D341Med (cell line): Measurements from ENCODE around the gene KLK13.

Experiments used
- DNase-seq: peaks from one replicate; pipeline ENCODE4 v3.0.0; 2012; ENCODE audit warnings: low spot score

Gene KLK13

GRCh38 chr19:51060973-51061372, 3.9 kb downstream of the KLK13 start:
- DNase-seq = no peak

- DNase-seq = no peak
Measured at GRCh38 chr19:51060336-51060735, 4.6 kb downstream of the KLK13 start.

GRCh38 chr19:51059715-51060114, 5.2 kb downstream of the KLK13 start:
- no peak for DNase-seq

- DNase-seq = no peak
Measured at GRCh38 chr19:51055866-51056265, 9.0 kb downstream of the KLK13 start.

DNA sequence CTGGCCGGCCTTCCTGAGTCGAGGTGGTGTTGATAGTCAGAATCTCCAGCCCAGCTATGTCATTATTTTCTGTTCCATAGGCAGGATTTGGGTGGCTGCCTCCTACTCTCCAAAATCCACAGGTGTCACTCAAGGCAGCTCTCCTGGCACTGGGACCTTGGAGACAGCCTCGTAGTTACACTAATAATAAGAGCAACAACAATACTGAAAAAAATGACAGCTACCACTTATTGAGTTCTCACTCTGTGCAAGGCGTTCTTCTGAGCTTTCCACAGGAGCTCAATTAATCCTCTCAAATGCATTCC, 17.9 kb downstream of the KLK13 start:
- DNase-seq = no peak

DNA sequence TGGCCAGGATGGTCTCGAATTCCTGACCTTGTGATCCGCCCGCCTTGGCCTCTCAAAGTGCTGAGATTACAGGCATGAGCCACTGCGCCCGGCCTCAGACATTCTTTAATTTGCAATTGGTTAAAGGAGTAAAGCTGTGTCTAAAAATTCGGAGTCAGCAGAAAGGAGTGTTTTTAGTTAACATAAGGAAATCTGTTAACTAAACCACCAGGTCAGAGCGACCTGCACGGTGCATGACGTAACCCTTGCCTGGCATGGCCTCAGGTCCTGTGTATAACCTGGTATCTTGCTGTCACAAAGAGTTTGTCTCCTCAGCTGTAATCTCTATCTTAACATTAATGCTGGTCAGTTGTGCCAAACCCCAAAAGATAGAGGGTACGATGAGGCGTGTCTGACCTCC, 20.6 kb downstream of the KLK13 start:
- DNase-seq = no peak

DNA sequence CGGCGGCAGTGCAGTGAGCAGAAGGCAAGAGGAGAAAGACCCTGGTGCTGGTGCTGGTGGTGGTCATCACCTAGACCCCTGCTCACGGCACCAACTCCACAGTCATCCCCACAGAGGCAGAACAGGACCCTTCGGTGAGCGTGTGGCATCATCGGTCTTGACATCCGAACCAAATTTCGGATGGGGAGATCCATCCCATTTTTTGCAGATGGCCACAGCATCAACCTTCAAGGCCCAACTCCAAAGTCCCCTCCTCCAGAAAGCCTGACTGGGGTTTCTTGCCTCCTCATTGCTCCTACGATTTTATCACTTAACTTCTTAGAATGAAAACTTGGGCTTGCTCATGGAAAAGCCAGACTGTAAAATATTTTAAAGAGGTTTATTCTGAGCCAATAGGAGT, 21.4 kb downstream of the KLK13 start:
- no peak for DNase-seq

- DNase-seq = no peak
Measured at GRCh38 chr19:51040151-51040550, 24.7 kb downstream of the KLK13 start.

DNA sequence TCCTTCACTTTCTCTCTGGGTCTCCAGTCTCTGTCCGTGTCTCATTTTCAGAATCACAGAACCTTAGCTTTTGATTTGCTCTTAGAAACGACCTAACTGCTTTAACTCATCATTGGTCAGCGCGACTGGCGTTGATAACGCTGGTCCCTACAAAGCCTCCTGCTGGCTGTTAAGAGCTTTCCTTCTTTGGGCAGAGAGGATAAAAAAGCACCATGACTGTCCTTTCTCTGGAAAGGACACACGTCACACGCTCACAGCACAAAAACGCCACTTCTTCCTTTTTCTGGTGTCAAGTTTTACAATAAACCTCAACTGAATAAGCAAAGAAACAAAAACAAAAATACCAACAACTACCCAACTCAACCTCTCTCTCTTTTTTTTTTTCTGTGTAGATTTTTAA, 28.4 kb downstream of the KLK13 start:
- DNase-seq = no peak

DNA sequence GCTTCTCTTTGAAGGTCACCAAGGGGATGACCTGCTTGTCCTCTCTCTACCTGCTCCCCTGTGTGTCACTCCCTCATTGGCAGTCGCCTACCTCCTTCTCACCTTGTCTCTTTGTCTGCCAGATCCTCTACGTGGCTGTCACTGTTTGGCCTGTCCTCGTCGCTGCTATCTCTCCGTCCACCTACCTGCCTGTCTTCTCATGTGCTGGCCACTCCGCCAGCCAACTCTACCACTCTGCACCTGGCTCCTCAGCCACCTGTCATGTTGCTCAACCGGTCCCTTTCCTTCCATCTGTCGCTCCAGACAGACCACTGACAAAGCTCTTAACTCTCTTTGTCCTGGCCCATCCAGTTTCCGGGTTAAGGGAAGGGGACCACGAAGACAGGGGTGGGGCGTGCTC, 30.2 kb downstream of the KLK13 start, which contains the start of gene KLK12:
TSS of gene KLK12 (minus strand) at position 299 of the 400 bp plus-strand sequence. CDS start 381 bp downstream, outside the sequence.
- DNase-seq = no peak

- no peak for DNase-seq
Measured at GRCh38 chr19:51031880-51032225, 33.0 kb downstream of the KLK13 start.

- DNase-seq = no peak
Measured at GRCh38 chr19:51031220-51031879, 33.5 kb downstream of the KLK13 start.

GRCh38 chr19:51030631-51031030, 34.3 kb downstream of the KLK13 start:
- peak; percentile 22 for DNase-seq

DNA sequence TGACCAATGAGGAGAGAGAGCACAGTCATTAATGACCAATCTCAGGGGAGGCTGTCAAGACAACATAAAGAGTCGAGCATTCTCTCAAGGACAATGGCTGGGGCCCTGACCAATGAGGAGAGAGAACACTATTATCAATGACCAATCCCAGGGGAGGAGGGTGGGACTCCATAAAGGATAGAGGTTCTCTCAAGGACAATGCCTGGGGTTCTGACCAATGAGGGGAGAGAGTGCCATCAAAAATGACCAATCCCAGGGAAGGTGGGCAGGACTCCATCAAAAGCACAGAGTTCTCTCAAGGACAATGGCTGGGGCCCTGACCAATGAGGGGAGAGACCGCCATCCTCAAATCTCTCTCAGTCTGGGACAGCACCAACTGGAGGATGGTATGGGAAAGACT, 35.2 kb downstream of the KLK13 start:
- no peak for DNase-seq

DNA sequence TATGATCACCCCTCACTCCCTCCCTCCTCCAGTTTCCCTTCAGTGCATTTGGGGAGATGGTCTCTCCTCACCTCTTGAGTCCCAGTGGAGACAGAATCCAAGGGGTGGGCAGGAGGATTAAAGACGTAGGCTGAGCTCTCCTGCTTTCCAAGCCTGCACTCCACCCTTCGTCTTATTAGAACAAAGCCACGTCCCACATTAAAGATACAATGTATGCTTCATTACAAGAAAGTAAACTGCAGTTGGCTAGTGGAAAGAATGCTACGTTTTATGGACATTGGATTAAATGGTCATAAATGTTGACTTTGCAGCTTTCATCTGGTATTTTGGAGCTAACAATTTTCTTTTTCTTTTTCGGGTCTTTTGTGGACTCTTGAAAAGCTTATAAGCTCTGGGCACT, 37.0 kb downstream of the KLK13 start:
- peak; percentile 8 for DNase-seq

DNA sequence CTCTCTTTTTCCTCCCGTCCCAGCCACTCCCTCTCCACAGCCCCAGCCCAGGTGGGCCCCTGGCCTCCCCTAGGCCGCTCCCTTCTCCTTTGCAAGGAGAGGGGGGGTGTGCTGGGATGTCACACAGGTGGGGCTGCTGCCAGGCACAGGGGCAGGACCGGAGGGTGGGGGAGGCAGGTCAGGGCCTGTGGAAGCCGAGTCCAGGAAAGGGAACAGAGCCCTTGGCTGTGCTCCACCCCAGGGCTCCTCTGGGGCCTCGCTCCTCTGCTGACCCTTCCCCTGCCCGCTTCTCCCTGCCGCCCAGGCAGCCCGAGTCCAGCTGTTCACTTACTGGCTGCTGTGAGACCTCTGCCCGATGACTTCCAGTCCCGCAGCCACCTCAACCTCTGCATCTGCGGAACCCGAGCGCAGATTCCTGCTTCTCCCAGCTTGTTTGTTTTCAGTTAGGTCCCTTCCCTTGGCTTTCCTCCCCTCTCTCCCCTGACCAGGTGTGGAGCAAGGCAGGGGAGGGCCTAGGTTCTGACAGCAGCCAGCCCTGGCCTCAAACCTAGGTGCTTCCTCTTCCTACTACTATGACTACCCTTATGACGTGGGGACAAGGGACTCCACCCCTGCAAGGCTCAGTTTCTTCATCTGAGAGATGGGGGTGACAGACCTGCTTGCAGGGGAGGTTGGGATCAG, 37.6 kb downstream of the KLK13 start:
- peak; percentile 29 for DNase-seq

DNA sequence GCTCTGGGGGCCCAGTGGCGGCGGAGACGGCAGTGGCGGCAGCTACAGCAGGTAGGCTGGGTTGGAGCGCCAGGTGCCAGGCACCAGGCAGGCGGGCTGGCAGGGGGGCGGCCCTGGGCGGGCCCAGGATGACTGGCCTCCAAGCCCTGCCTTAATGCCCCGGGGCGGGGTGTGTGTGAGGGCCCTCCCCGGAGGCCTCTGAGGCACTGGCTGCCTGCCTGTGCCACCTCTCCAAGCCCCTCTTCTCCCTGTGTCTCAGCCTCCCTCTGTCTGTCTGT, 38.4 kb downstream of the KLK13 start, which contains the start of gene KLK11:
TSS of gene KLK11 (minus strand) at position 63 of the 278 bp plus-strand sequence. CDS start 985 bp downstream, outside the sequence.
- peak; percentile 27 for DNase-seq

DNA sequence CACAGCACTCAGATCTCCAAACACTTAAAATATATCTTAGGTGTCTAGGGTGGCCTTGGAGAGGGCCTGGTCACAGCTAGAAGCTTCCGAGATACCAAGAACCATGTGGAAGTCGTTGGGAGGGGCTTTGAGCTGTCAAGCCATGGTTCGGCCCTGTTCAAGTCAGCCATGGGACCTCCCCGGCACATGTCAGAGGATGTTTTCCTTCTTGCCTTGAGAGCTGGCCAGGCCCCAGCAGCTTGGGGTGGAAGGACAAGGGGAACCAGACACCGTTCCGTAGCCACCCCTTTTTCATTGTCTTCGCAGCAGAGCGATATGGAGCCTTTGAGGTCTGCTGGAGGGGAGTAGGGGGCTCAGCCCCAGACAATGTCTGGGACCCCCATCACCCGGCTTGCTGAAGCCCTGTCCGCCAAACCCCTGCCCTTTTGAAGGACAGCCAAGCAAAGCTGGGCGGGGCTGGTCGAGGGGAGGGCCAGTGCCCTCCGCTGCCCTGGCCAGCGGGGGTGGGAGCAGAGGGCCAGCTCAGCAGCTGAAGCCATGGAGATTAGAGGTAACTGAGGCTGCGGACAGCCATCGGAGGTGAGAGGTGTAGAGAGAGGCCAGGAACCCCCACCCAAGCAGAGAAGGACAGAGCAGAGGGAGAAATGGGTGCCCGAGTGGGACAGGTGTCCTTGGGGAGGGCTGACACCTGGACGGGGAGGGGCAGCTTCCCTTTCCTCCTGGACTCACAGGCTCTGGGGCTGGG, 38.9 kb downstream of the KLK13 start:
- DNase-seq = peak; percentile 18

GRCh38 chr19:51025401-51025800, 39.5 kb downstream of the KLK13 start:
- peak; percentile 15 for DNase-seq

GRCh38 chr19:51024924-51025323, 40.0 kb downstream of the KLK13 start:
- DNase-seq = no peak

DNA sequence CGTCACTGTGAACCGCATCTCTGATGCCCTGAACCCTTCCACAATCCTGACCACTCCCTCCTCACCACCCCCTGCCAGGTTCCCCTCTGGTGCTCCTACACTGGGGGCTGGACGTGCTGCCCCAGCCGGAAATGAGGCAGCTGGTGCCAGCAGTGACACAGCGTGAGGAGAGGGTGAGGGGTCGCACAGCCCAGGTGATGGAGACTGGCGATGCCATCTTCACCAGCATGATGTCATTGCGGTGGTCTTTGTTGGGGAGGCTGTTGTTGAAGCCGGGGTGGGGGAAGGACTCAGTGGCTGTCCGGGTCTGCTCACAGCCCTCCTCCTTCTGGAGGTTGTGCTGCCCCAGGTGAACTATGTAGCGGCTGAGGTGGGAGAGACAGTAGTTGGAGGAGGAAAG, 40.9 kb downstream of the KLK13 start:
- DNase-seq = no peak

- DNase-seq = no peak
Measured at GRCh38 chr19:51022526-51022925, 42.4 kb downstream of the KLK13 start.

- DNase-seq = no peak
Measured at GRCh38 chr19:51020988-51021651, 43.8 kb downstream of the KLK13 start.
